ENCODE measurements around the gene TMPO. TPM values are rescaled to one million over a fixed set of nuclear protein-coding genes. Genes with fewer than 3 reads are reported as not detected.
A peak's percentile ranks its signal among the peaks of the same experiment; 100 is the strongest.

The TMPO gene, protein sequence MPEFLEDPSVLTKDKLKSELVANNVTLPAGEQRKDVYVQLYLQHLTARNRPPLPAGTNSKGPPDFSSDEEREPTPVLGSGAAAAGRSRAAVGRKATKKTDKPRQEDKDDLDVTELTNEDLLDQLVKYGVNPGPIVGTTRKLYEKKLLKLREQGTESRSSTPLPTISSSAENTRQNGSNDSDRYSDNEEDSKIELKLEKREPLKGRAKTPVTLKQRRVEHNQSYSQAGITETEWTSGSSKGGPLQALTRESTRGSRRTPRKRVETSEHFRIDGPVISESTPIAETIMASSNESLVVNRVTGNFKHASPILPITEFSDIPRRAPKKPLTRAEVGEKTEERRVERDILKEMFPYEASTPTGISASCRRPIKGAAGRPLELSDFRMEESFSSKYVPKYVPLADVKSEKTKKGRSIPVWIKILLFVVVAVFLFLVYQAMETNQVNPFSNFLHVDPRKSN
- total RNA-seq = 100 to 1,000 TPM; 168 to 174 TPM
- polyA plus RNA-seq = 10 to 100 TPM; 49.3 to 61.1 (median 58.6) TPM
- 178 to 290 (median 275) reads per million in 6 experiments for total RNA-seq

DNA sequence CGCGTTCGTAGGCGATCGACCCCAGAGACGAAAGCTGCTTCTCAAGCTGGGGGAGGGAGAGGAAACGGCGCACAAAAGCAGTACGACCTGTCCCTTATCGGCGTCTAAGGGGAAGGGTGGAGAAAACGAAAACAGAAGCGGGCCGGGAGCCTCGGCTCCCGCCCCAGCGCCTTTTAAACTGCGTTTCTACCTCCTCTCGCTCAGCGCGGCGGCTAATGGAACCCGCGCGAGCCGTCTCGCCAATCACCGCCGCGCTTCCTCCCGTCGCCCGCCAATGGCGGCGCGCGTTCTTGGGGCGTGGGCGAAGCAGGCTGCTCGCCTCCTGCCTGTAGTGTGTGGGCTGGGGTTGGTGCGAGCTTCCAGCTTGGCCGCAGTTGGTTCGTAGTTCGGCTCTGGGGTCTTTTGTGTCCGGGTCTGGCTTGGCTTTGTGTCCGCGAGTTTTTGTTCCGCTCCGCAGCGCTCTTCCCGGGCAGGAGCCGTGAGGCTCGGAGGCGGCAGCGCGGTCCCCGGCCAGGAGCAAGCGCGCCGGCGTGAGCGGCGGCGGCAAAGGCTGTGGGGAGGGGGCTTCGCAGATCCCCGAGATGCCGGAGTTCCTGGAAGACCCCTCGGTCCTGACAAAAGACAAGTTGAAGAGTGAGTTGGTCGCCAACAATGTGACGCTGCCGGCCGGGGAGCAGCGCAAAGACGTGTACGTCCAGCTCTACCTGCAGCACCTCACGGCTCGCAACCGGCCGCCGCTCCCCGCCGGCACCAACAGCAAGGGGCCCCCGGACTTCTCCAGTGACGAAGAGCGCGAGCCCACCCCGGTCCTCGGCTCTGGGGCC lies at the start of gene TMPO:
Gene TMPO (plus strand): TSS at position 304 of the 824 bp plus-strand sequence. CDS start 278 bp downstream, at position 582.
- Mint-ChIP-seq H3K4me3 (peak within 1 kb of the TSS; percentile 97 to 100 (median 99)), H3K27me3 (no peaks in the 10 kb centered on the region), H3K36me3 (peaks cover 0 to 15% (median 2%) of the 10 kb centered on the region in 3 donors), H3K4me1 (peaks cover 17 to 58% (median 48%) of the 10 kb centered on the region in 4 donors), H3K27ac (peak within 1 kb of the TSS; percentile 97 to 99 (median 99)), H3K9me3 (no peaks in the 10 kb centered on the region)
- ATAC-seq (peak; percentile 79 to 84), DNase-seq (peak; percentile 91 to 98 (median 94))
- POLR2A ChIA-PET = interaction anchor here (0.7 to 6.1 kb wide), 9 partner anchors 12 to 129 kb away, joined by 3 to 147 read pairs (median 10); partner anchors contain the start of genes APAF1, IKBIP and SLC25A3

DNA sequence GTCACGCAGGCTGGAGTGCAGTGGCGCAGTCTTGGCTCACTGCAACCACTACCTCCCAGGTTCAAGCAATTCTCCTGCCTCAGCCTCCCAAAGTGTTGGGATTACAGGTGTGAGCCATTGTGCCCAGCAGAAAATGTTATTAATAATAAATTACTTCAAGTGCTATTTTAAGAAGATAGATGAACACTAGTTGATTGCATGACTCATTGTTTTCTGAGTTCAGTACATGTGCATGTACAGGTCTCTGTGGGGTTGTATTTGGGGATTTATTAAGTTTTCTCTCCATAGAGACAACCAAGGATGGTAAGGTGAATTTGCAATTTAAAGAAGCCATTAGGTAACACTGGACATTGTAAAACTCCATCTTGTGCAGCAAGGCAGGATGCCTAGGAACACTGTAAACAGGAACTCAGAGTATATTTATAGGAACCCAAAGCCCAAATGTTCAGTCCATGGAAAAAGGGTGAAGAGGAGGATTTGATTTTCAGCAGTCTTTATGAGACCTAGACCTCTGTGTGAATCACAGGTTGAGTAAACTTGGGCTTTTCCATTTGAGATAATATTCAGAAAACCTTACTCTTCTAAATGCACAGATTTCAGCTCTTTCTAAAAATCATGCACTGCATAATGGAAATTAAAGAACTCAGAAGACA lies 49.3 kb upstream of the TMPO start:
- Mint-ChIP-seq H3K27ac (no peak overlapping the region), H3K4me1 (no peaks in the 10 kb centered on the region), H3K36me3 (peaks cover 0 to 1% (median 0%) of the 10 kb centered on the region in 3 donors), H3K4me3 (no peak overlapping the region), H3K9me3 (no peaks in the 10 kb centered on the region), H3K27me3 (peaks cover 0 to 1% (median 0%) of the 10 kb centered on the region in 5 donors)
- DNase-seq (no peak), ATAC-seq (no peak)
- POLR2A ChIA-PET = no interaction called here

DNA sequence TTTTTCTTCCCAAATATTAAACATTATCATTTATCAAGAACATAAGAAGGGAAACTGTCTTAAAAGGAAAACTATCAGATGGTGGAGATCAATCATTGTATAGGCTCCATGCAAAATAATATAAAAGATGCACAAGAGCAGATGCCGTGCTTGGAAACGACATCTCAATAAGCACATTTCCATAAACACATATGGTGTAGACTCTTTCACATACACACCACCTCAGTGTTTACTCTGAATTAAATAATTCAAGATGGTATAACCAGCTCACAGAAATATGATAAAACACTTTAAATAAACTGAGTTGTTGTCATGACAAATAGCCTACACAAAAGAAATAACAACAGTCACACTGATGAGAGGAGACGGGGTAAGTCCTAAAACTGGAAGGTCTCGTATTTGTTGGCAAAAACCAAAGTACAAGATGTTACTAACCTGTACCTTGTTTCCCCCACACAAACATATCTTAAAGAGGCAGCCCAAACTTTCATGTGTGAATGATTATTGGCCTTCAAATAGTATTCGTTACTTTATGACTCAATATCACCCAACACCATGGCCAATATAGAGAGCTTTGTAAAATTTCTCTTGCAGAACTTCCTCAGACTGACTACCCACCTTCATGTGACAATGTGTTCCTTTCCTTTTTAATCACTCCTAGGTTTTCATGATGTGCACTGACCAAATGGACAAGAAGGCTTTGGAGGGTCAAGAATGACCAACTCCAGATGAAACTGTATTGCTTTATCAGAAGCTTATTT lies 48.6 kb upstream of the TMPO start:
- H3K27ac Mint-ChIP-seq = no peak overlapping the region
- peaks cover 0 to 1% (median 0%) of the 10 kb centered on the region in 5 donors for H3K27me3 Mint-ChIP-seq
- DNase-seq = no peak
- no peaks in the 10 kb centered on the region for H3K9me3 Mint-ChIP-seq
- ATAC-seq = no peak
- H3K4me1 Mint-ChIP-seq = no peaks in the 10 kb centered on the region
- peaks cover 0 to 1% (median 0%) of the 10 kb centered on the region in 3 donors for H3K36me3 Mint-ChIP-seq
- POLR2A ChIA-PET = interaction anchor here (0.7 kb wide), 1 partner anchor 1576 kb away, joined by 3 read pairs; no protein-coding TSS in a partner anchor
- H3K4me3 Mint-ChIP-seq = no peak overlapping the region

DNA sequence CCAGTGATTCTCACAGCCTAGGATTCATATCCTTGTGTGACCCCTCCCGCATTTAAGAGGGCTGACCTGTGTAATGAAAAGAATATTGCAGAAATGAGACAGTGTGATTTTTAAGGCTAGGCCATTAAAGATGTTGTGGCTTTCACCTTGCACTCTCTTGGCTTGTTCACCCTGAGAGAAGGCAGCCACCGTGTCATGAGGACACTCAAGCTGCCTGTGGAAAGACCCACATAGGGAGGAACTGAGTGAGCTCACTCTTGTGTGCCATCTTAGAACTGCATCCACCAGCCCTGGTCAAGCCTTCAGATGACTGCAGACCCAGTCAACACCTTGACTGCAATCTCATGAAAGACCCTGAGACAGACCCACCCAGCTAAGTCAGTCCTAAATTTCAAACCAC lies 46.3 kb upstream of the TMPO start:
- POLR2A ChIA-PET = no interaction called here
- Mint-ChIP-seq H3K4me3 (peak overlapping the region in 1 of 10 donors; percentile 11), H3K4me1 (no peaks in the 10 kb centered on the region), H3K9me3 (peaks cover 0 to 2% (median 0%) of the 10 kb centered on the region in 9 donors), H3K36me3 (peaks cover 0 to 8% (median 0%) of the 10 kb centered on the region in 3 donors), H3K27me3 (peaks cover 0 to 4% (median 1%) of the 10 kb centered on the region in 5 donors), H3K27ac (peak overlapping the region in 1 of 10 donors; percentile 13)
- DNase-seq (no peak), ATAC-seq (no peak)

DNA sequence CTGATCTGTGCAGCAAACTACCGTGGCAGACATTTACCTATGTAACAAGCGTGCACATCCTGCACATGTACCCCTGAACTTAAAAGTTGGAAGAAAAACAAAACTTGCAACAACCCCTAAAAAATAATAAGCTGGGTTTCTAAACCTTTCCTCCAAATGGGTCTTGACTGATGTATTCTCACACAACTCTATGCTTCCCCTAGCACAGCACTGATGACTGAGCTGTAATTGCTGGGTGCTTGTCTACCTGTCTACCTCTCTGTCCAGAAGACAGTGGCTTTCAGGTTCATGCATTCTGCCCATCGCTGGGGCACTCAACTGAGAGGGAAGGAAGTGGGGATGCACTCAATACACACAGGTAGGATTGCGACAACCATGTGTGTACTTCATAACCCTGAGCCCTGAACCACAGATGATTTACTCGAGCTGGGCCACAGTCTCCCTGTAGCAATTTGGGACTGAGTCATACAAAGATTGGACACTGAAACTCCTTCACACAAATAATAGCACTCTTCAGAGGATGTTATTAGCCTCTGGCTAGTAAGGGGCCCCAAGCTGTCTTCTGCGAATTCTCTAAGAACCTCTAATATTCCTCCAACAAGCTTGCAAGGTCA lies 44.8 kb upstream of the TMPO start:
- Mint-ChIP-seq H3K27ac (no peak overlapping the region), H3K4me1 (no peaks in the 10 kb centered on the region), H3K9me3 (peaks cover 0 to 2% (median 0%) of the 10 kb centered on the region in 9 donors), H3K36me3 (peaks cover 0 to 8% (median 0%) of the 10 kb centered on the region in 3 donors), H3K27me3 (peaks cover 0 to 4% (median 0%) of the 10 kb centered on the region in 5 donors), H3K4me3 (no peak overlapping the region)
- POLR2A ChIA-PET = no interaction called here
- DNase-seq (no peak), ATAC-seq (no peak)

DNA sequence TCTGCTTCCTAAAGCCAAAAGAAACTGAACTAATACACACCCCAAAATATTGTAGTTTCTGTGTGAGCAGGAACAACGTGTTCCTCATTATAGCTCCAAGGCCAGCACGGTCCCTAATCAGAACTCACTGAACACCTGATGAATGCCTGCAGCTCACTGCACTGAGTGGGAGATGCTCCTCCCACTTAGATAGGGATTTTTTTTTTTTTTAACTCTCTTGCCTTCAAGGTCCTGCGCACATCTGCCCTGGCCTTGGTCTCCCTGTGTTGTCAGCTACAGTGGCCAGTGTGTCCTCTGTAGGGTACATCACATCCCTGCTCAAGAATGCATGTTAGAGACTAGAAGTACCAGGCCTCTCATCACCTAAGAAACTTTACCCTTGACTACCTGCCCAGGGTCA lies 44.3 kb upstream of the TMPO start:
- POLR2A ChIA-PET = no interaction called here
- Mint-ChIP-seq H3K4me1 (no peaks in the 10 kb centered on the region), H3K4me3 (no peak overlapping the region)

DNA sequence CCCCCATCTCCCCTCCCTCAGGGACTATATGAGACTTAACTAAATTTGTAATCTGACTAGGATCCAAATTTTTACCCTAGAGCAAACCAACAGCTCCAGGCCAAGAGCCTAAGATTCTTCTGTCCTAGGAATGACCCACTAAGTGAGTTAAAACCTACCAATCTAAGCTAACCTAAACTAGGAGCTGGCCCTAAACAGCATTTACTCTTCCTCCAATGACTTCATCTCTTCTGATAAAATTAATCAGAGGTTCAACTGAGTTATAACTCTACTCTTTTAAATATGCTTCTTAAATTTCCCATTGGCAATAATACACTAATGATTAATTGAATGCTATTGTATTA lies 39.9 kb upstream of the TMPO start:
- ATAC-seq (no peak), DNase-seq (no peak)
- POLR2A ChIA-PET = interaction anchor here (0.7 kb wide), 1 partner anchor 183 kb away, joined by 6 read pairs; no protein-coding TSS in a partner anchor
- Mint-ChIP-seq H3K4me3 (no peak overlapping the region), H3K36me3 (peaks cover 0 to 8% (median 0%) of the 10 kb centered on the region in 3 donors), H3K27me3 (peaks cover 0 to 9% (median 4%) of the 10 kb centered on the region in 5 donors), H3K4me1 (no peaks in the 10 kb centered on the region), H3K27ac (no peak overlapping the region), H3K9me3 (peaks cover 0 to 2% (median 0%) of the 10 kb centered on the region in 9 donors)

More for the DNA sequence above, 44.3 kb upstream of the TMPO start:
- peaks cover 0 to 2% (median 0%) of the 10 kb centered on the region in 9 donors for H3K9me3 Mint-ChIP-seq
- DNase-seq (no peak), ATAC-seq (no peak)
- peaks cover 0 to 4% (median 0%) of the 10 kb centered on the region in 5 donors for H3K27me3 Mint-ChIP-seq
- peaks cover 0 to 8% (median 0%) of the 10 kb centered on the region in 3 donors for H3K36me3 Mint-ChIP-seq
- H3K27ac Mint-ChIP-seq = no peak overlapping the region

DNA sequence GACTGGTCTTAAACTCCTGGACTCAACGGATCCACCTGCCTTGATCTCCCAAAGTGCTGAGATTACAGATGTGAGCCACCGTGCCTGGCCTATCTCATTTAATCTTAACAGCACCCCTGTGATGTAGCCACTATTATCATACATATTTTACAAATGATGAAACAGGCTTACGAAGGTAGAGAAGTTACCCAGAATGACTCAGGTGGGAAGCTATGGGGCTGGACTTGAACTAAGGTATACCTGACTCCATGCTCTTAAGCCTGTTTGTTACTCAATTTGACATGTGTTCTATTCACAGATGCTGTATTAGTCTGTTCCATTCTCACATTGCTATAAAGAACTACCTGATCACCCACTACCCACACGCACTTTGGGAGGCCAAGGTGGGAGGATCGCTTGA lies 36.8 kb upstream of the TMPO start:
- no peak for ATAC-seq
- Mint-ChIP-seq H3K4me3 (no peak overlapping the region), H3K27me3 (peaks cover 0 to 6% (median 3%) of the 10 kb centered on the region in 5 donors), H3K36me3 (peaks cover 0 to 10% (median 0%) of the 10 kb centered on the region in 3 donors), H3K9me3 (peaks cover 0 to 1% (median 0%) of the 10 kb centered on the region in 9 donors), H3K4me1 (no peaks in the 10 kb centered on the region), H3K27ac (no peak overlapping the region)
- DNase-seq = no peak
- POLR2A ChIA-PET = interaction anchor here (0.5 kb wide), 1 partner anchor 10 kb away, joined by 3 read pairs; no protein-coding TSS in a partner anchor

DNA sequence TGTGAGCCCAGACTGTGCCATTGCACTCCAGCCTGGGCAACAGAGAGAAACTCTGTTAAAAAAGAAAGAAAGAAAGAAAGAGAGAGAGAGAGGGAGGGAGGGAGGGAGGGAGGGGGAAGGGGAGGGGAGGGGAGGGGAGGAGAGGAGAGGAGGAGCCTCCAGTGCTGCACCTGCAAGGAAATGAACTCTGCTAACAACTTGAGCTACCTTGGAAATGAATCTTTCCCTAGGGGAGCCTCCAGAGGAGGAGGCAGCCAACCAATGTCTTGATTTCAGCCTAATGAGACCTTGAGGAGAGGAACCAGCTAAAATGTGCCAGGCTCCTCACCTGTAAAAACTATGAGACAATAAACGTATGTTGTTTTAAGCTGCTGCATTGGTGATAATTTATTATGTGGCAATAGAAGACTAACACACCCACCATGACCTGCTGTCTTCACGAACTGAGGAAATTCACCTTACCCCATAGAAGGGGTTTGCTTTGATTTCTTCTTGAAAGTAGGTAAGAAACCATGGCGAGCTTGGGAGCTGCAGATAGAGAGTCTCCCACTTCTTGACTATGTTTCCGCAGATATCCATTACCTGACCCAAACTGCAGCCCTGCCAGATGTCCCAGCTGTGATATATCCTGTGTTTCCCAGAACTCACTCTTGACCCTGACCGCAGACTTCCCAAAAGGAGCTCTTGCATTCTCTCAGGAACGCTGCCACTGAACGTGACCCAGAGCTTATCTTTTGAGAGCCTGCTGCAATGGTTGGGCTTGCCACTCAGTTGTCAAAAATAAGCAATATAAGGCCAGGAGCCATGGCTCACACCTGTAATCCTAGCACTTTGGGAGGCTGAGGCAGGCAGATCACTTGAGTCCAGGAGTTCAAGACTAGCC lies 31.5 kb upstream of the TMPO start:
- DNase-seq (no peak), ATAC-seq (no peak)
- H3K9me3 Mint-ChIP-seq = no peaks in the 10 kb centered on the region
- POLR2A ChIA-PET = no interaction called here
- peaks cover 0 to 5% (median 1%) of the 10 kb centered on the region in 5 donors for H3K27me3 Mint-ChIP-seq
- no peak overlapping the region for H3K4me3 Mint-ChIP-seq
- H3K4me1 Mint-ChIP-seq = no peaks in the 10 kb centered on the region
- H3K27ac Mint-ChIP-seq = no peak overlapping the region
- H3K36me3 Mint-ChIP-seq = peaks cover 0 to 7% (median 0%) of the 10 kb centered on the region in 3 donors

DNA sequence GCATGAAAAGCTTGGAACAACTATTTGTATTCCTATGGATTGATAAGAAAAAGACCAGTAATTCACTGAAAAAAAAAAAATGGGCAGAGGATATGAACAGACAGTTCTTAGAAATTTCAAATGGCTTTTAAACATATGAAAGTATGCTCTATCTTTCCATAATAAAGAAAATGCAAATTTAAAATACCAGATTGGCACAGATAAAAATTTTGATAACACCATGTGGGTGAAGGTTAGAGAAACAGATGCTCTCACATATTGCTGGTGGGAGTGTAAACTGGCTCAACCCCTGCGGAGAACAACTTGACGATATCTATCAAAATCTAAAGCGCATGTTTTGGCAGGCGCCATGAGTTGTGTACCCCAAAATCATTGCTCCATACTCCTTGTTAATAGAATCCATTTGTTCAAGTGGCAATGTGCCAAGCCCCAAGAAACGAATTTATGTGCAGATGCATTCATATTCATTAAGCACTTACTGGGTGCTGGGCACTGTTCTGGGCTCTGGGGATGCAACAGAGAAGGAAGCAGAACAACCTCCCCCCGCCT lies 29.5 kb upstream of the TMPO start:
- ATAC-seq = no peak
- Mint-ChIP-seq H3K27me3 (no peaks in the 10 kb centered on the region), H3K36me3 (peaks cover 0 to 7% (median 0%) of the 10 kb centered on the region in 3 donors), H3K4me1 (peaks cover 0 to 1% (median under 1%) of the 10 kb centered on the region in 4 donors), H3K9me3 (no peaks in the 10 kb centered on the region), H3K27ac (peak overlapping the region in 1 of 10 donors; percentile 45), H3K4me3 (no peak overlapping the region)
- DNase-seq = no peak
- POLR2A ChIA-PET = interaction anchor here (0.8 kb wide), 1 partner anchor 35 kb away, joined by 3 read pairs; no protein-coding TSS in a partner anchor
